Mesothelial cell of epicardium (in vitro differentiated cells): ENCODE results near the gene SLC7A6. TPM values are rescaled to one million over a fixed set of nuclear protein-coding genes. Genes with fewer than 3 reads are reported as not detected.

Experiments used
- DNase-seq, 2 experiments: peaks; one replicate each; pipeline ENCODE4 v3.0.0; 2021; ENCODE audit warnings: low spot score in 2 of 2; ENCODE audit not compliant: unreplicated experiment in 2 of 2
- H3K27ac Mint-ChIP-seq: 2 replicates; pipeline ENCODE4 v1.8.0; 2021; ENCODE audit warnings: mixed read lengths
- H3K27me3 Mint-ChIP-seq: 2 replicates; pipeline ENCODE4 v1.8.0; 2021; ENCODE audit warnings: low read depth, mixed read lengths
- H3K36me3 Mint-ChIP-seq: 2 replicates; pipeline ENCODE4 v1.8.0; 2021; ENCODE audit warnings: mixed read lengths
- H3K4me1 Mint-ChIP-seq: 2 replicates; pipeline ENCODE4 v1.8.0; 2021; ENCODE audit warnings: mixed read lengths
- H3K4me3 Mint-ChIP-seq: 2 replicates; pipeline ENCODE4 v1.8.0; 2021; ENCODE audit warnings: mild to moderate bottlenecking, moderate library complexity, mixed read lengths
- H3K9me3 Mint-ChIP-seq: 2 replicates; pipeline ENCODE4 v1.8.0; 2021; ENCODE audit warnings: mixed read lengths
- total RNA-seq: library from RNA; stranded (reverse); gene quantifications from 3 replicates; pipeline ENCODE4 v1.2.1, GENCODE V29; 2021
- TF ChIP-seq, protein P1 (sequence below): fragments of 200-600 bp; sonication (generic); IDR thresholded peaks from one replicate; pipeline ENCODE4 v1.5.0; 2021; ENCODE audit warnings: antibody characterized with exemption; ENCODE audit not compliant: unreplicated experiment

The SLC7A6 gene
- total RNA-seq, 1 donor from 2014 or later: 73.2 TPM

DNA sequence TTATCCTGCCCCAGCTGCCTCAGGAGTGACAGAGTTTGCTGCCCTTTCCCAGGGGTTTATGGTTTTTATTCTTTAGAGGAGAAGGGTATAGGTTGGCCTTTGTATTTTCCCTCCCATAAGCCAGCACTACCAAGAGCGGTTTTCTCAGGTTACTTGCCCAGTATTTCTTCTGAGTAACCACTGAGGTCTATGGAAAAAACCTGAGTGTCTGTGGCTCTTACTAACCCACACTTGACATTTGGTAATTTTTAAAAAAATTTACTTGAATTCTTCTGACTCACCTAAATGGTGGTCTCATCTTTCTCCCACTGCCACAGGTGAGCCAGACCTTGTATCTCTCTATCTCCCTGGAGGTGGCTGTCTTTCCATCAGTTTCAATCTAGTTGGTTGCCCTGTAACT lies 6.0 kb downstream of the SLC7A6 start:
- peaks cover 9% of the 10 kb centered on the region for H3K36me3 Mint-ChIP-seq
- peaks cover 32% of the 10 kb centered on the region for H3K4me1 Mint-ChIP-seq

DNA sequence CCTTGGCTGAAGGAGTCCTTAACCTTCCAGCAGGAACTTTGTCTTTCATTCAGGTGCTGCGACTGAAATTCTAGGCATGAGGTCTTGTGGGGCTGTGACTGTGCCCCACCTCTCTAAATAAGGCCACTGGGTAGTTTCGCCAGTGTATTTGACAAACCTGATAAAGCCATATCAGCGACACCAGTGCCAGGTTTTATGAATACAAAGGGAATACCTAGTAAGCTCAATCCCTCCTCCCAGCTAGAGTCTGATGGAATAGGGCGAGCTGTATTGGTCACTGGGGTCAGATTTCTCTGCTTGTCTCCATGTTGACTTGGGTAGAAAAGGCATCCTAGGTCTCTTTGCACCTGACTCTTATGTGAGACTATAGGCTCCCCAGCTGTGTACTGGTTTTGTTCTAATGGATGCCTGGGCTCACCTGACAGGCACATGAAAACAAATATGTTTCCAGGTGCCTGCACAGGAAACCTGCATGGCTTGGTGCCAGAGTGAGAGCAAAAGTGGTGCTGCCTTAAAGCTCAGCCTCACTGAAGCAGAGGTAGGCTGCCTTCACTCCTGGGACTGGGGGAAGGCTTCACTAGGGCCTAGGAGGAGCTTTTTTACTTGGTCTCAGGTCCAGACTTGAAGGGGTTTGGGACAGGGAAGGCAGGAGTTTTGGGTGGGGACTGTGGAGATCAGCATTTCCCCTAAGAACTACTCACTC lies 8.3 kb downstream of the SLC7A6 start:
- Mint-ChIP-seq H3K4me3 (no peak overlapping the region), H3K4me1 (peaks cover 24% of the 10 kb centered on the region), H3K27me3 (no peaks in the 10 kb centered on the region), H3K36me3 (peaks cover 11% of the 10 kb centered on the region), H3K27ac (no peak overlapping the region), H3K9me3 (no peaks in the 10 kb centered on the region)
- TF ChIP-seq, protein P1, sequence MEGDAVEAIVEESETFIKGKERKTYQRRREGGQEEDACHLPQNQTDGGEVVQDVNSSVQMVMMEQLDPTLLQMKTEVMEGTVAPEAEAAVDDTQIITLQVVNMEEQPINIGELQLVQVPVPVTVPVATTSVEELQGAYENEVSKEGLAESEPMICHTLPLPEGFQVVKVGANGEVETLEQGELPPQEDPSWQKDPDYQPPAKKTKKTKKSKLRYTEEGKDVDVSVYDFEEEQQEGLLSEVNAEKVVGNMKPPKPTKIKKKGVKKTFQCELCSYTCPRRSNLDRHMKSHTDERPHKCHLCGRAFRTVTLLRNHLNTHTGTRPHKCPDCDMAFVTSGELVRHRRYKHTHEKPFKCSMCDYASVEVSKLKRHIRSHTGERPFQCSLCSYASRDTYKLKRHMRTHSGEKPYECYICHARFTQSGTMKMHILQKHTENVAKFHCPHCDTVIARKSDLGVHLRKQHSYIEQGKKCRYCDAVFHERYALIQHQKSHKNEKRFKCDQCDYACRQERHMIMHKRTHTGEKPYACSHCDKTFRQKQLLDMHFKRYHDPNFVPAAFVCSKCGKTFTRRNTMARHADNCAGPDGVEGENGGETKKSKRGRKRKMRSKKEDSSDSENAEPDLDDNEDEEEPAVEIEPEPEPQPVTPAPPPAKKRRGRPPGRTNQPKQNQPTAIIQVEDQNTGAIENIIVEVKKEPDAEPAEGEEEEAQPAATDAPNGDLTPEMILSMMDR: no peak
- DNase-seq: no peak

More for the DNA sequence above, 6.0 kb downstream of the SLC7A6 start:
- Mint-ChIP-seq H3K4me3 (no peak overlapping the region), H3K9me3 (no peaks in the 10 kb centered on the region), H3K27ac (peak overlapping the region; percentile 50), H3K27me3 (no peaks in the 10 kb centered on the region)
- no peak for DNase-seq
- TF ChIP-seq, protein P1: no peak

DNA sequence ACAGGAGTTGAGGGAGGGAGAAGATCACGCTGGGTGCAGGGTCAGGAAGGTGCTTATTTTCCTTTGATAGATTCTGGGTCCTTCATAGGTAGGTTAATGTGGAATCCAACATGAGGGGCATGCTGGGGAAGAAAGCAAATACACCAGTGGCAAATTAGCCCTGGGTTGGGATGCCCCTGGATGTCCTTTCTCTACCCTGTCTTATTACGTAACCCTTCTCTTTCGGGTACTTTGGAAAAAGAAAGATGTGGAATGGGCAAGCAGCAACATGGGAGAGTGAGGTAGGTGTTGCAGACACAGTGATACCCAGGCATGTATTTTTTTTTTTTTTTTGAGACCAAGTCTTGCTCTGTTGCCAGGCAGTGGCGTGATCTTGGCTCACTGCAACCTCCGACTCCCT lies 9.1 kb downstream of the SLC7A6 start:
- TF ChIP-seq, protein P1: no peak
- H3K27me3 Mint-ChIP-seq: no peaks in the 10 kb centered on the region
- no peaks in the 10 kb centered on the region for H3K9me3 Mint-ChIP-seq
- no peak for DNase-seq
- H3K27ac Mint-ChIP-seq: no peak overlapping the region
- peaks cover 11% of the 10 kb centered on the region for H3K36me3 Mint-ChIP-seq
- H3K4me3 Mint-ChIP-seq: no peak overlapping the region
- peaks cover 16% of the 10 kb centered on the region for H3K4me1 Mint-ChIP-seq

DNA sequence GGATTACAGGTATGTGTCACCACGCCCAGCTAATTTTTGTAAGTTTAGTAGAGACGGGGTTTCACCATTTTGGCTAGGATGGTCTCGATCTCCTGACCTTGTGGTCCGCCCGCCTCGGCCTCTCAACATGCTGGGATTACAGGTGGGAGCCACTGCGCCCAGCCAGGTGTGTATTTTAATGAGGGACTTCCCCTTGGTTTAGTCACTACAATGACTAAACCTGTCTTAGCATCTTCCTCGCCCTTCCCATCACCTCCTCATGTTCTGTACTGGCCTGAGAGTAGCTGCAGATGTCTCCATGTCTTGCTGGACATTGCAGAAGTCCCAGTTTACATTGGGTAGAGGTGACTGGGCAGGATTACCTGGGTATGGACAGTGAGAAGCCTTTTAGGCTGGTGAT lies 9.6 kb downstream of the SLC7A6 start:
- Mint-ChIP-seq H3K4me1 (peaks cover 16% of the 10 kb centered on the region), H3K27me3 (no peaks in the 10 kb centered on the region), H3K36me3 (peaks cover 11% of the 10 kb centered on the region), H3K27ac (peak overlapping the region; percentile 5), H3K4me3 (no peak overlapping the region), H3K9me3 (no peaks in the 10 kb centered on the region)
- TF ChIP-seq, protein P1: no peak
- DNase-seq: no peak

DNA sequence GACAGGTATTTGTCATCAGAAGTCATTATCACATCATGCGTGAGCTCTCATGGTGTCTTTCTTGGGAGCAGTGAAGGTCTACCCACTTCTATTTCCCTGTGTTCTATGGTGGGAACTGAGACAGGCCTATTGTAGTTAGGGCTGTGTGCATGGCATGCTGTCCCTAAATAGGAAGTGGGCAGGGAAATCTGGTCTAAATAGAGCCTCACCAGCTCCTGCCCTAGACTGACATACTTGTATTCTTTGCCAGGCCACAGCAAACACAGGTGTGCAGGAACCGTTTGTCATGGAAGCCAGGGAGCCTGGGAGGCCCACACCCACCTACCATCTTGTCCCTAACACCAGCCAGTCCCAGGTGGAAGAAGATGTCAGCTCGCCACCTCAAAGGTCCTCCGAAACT lies 10.1 kb downstream of the SLC7A6 start:
- Mint-ChIP-seq H3K27ac (peak overlapping the region; percentile 5), H3K36me3 (peaks cover 14% of the 10 kb centered on the region), H3K4me3 (no peak overlapping the region), H3K4me1 (peaks cover 10% of the 10 kb centered on the region), H3K27me3 (no peaks in the 10 kb centered on the region), H3K9me3 (no peaks in the 10 kb centered on the region)
- DNase-seq: no peak
- TF ChIP-seq, protein P1: no peak
